HG02798 (cell line): ENCODE measurements around the gene GABPB1.

Source experiments
- ATAC-seq: cut with Tn5 transposase; IDR thresholded peaks from one replicate; pipeline ENCODE4 v1.9.1; 2021; ENCODE audit warnings: mild to moderate bottlenecking; ENCODE audit not compliant: unreplicated experiment, poor library complexity

GABPB1 gene

DNA sequence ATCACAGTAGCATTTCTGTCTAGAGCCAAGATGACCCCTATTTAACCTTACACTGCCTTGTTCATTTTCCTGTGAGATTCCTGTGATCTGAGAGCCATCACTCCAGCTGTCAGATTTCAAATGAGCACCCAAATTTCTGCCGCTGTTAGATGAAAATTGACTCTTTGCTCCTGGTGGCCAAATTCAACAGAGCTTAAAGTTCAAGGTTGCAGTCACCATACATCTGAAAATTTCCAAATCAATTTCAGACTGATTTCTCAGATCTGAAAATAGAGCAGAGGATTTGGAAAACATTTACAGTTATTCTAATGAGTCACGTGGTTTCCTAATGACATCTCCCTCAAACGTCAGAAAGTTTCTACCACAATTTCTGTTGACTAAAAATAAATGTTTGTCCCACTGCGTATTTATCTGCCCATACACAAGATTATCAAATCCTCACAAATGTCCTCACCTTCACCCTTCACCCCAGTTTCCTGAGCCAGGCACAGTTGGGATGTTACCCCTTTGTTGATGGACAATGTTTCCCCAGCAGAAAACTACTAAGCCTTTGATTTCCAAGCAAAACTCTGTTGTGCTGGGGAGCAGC, 105.9 kb downstream of the GABPB1 start:
- no peak for ATAC-seq

GRCh38 chr15:50247819-50248655, 107.0 kb downstream of the GABPB1 start:
- peak; percentile 98 for ATAC-seq

DNA sequence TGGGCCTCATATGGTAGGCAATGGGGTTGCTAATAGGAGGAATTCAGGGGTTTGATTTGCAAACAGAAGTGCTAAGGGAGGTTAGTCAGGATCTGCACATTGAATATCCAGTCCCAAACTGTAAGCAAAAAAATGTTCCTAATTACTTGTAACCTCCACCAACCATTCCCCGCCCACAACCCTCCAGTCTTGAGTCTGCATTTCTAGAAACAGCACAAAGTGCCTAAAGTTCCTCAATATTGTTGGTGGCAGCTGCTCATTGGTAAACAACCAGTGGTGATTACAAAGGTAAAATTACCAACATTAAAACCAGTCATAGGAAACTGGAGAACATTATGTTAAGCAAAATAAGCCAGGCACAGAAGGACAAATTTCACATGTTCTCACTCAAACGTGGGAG, 108.4 kb downstream of the GABPB1 start:
- no peak for ATAC-seq

GRCh38 chr15:50244959-50245624, 109.9 kb downstream of the GABPB1 start:
- no peak for ATAC-seq

DNA sequence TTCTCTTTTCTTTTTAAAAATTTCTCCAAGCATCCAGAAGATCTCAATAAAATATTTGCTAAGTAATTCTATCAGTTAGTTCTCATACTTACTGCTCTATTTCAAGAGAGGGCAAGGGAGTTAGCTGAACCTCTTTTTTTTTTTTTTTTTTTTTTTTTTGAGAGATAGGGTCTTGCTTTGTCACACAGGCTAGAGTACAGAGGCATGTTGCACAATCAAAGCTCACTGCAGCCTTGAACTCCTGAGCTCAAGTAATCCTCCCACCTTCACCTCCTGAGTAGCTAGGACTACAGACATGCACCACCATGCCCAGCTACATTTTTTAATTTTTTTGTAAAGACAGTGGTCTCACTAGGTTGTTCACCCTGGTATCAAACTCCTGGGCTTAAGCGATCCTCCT, 110.8 kb downstream of the GABPB1 start:
- no peak for ATAC-seq

DNA sequence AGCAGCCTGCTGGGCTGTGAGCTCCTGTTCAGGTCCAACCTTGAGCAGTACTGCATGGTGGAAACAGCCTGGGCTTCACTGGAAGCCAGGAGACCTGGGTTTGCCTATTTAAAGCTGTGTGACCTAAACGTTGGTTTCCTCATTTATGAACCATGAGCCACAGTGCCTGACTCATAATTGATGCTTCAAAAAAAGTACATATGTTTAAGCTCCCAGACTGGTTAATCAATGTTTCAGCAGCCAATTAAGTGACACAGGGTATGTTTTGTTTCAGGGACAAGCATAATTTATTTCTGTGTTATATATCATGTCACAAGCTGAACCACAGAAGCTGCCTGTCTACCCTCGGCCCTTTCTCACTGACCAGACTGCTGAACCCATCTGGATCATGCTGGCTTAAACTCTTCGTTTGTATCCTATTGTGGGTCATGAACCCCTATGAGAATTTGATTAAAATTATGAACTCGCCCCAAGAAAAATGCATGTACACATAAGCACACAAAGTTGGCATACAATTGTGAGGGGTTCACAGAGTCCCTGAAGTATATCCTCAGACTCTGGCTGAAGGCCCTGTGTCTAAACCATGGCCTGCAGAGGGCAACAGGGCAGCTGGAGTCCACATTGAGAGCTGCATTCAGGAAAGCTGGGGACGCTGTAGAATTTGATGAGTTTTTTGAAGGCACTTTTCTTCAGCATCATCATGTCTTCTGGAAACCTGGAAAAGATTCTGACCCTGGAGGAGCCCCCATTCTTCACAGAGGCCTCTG, 113.1 kb downstream of the GABPB1 start:
- no peak for ATAC-seq

DNA sequence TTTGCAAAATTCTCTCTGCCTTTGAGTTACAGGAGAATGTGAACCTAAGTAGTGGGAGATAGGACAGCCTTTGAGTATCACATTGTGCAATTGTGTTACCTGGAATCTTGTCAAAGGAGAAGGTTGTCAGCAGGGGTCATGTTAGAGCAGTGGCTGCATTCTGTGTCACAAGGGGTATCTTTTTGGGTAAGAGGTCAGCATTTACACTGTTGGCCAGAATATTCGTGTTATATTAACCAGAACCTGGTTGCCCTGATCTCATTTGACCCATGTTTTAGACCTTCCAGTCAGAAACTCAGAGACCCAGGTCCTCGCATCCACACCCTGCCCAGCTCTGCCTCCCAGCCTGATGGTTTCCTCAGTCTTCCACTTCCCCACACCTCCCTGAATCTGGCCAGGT, 116.7 kb downstream of the GABPB1 start:
- no peak for ATAC-seq

GRCh38 chr15:50236433-50236832, 118.6 kb downstream of the GABPB1 start:
- ATAC-seq, result no peak

DNA sequence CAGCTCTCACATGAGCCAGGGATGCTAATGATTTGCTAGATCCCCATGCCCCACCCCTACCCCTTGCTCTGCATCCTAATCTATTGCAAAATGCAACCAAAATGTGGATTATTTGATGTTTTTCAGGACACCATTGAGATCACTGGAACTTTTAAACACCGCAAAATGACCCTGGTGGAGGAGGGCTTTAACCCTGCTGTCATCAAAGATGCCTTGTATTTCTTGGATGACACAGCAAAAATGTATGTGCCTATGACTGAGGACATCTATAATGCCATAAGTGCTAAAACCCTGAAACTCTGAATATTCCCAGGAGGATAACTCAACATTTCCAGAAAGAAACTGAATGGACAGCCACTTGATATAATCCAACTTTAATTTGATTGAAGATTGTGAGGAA, 119.2 kb downstream of the GABPB1 start:
- no peak for ATAC-seq

DNA sequence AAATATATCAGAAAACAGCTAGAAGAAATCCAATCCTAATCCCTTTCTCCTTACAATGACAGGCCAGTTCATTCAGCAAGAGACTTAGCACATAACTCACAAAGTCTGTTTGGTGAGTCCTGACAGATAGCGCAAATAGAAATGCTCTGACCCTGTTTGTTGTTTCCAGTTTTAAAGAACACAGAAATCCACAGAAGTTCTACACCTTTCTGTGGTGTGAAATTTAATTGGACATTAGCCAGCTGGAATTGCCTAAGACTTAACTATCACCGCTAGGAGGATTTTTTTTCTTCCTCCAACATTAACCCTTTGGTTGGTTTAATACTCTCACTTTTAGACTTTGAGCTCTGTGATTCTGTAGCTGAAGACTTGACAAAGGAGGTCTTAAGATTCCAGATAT, 120.2 kb downstream of the GABPB1 start:
- ATAC-seq, result no peak

DNA sequence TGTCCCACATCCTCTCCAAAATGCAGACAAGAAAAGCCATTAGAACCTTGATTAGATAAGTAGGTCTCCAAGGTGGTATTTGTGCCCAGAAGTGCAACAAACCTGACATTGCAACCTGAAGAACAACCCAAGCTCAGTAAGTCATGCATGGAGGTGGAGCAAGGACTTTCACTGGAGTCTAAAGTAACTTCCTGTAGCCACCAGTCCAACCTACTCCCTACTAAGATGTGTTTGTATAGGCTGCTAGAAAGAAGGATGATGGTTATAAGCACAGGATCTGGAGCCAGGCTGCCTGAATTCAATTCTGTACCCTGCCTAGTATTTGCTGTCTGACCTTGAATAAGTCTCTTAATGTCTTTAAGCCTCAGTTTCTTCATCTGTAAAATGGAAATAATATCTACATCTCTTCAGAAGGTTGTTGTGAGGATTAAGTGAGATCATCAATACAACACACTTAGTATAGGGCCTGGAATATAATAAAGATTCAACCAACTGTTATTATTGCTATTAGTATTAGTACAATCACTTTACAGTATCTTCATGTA, 121.7 kb downstream of the GABPB1 start:
- ATAC-seq, result no peak

- ATAC-seq, result no peak
Measured at GRCh38 chr15:50232791-50233190, 122.2 kb downstream of the GABPB1 start.

DNA sequence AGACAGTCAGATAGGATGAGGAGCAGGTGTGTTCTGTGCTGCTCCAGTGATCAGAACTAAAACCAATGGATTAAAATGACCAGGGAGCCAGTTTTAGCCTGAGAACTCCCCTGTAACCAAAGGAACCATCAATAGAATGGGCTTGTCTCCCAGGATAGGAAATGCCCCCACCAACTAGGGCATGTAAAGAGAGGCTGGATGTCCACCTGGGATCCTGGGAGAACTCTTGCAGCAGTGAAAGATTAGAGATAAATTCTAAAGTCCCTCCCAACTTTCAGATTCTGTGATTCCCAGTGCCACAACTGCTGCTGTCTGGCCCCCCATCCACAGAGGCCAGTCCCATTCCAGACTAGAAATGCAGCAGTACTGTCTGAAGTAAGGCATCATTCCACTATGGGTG, 123.2 kb downstream of the GABPB1 start:
- no peak for ATAC-seq

GRCh38 chr15:50229336-50229735, 125.7 kb downstream of the GABPB1 start:
- ATAC-seq, result no peak

GRCh38 chr15:50228866-50229265, 126.1 kb downstream of the GABPB1 start:
- ATAC-seq, result no peak

DNA sequence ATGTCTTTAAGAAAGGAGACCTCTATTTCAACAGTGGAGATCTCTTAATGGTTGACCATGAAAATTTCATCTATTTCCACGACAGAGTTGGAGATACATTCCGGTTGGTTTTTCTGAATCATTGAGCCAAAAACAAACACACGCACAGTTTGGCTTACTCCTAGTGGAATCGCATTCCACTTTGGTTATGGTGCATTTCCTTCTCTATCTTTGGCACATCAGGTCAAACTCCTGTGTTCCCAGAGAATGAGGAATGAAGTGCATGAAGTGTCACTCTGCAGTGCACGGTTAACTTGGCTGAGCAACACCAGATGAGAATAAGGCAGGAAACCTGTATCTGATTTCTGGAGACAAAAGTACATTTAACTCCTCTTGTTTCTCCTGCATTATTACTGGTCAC, 127.9 kb downstream of the GABPB1 start:
- ATAC-seq, result no peak

GRCh38 chr15:50225938-50226337, 129.1 kb downstream of the GABPB1 start:
- ATAC-seq, result no peak
